Measurements from ENCODE around the gene PCSK2.

The PCSK2 gene

GRCh38 chr20:17523326-17523725 lies 296.5 kb downstream of the PCSK2 start:
- in situ Hi-C loops (cut with HindIII; ENCODE audit: low sequenced_read_pairs): no loop called here
- DNase-seq (ENCODE audit: low read depth): no peak
- no peak overlapping the region for H3K4me3 ChIP-seq (ENCODE audit: low read depth, low read length)
- TF ChIP-seq CTCF (IDR thresholded peaks at IDR 0.05; ENCODE audit: low read depth, low read length, missing control alignments): no peak

GRCh38 chr20:17524560-17524959 lies 297.7 kb downstream of the PCSK2 start:
- TF ChIP-seq CTCF (IDR thresholded peaks at IDR 0.05; ENCODE audit: low read depth, low read length, missing control alignments): no peak
- in situ Hi-C loops (cut with HindIII; ENCODE audit: low sequenced_read_pairs): no loop called here
- H3K4me3 ChIP-seq (ENCODE audit: low read depth, low read length): no peak overlapping the region
- no peak for DNase-seq (ENCODE audit: low read depth)

- in situ Hi-C loops (cut with HindIII; ENCODE audit: low sequenced_read_pairs): no loop called here
- no peak for TF ChIP-seq CTCF (IDR thresholded peaks at IDR 0.05; ENCODE audit: low read depth, low read length, missing control alignments)
- DNase-seq (ENCODE audit: low read depth): no peak
- no peak overlapping the region for H3K4me3 ChIP-seq (ENCODE audit: low read depth, low read length)
Observed at GRCh38 chr20:17525132-17525531, 298.3 kb downstream of the PCSK2 start.

- no peak for DNase-seq (ENCODE audit: low read depth)
- no peak overlapping the region for H3K4me3 ChIP-seq (ENCODE audit: low read depth, low read length)
- TF ChIP-seq CTCF (IDR thresholded peaks at IDR 0.05; ENCODE audit: low read depth, low read length, missing control alignments): no peak
- in situ Hi-C loops (cut with HindIII; ENCODE audit: low sequenced_read_pairs): no loop called here
Observed at GRCh38 chr20:17525650-17526049, 298.8 kb downstream of the PCSK2 start.

GRCh38 chr20:17529586-17529985 lies 302.7 kb downstream of the PCSK2 start:
- H3K4me3 ChIP-seq (ENCODE audit: low read depth, low read length): no peak overlapping the region
- DNase-seq (ENCODE audit: low read depth): no peak
- no peak for TF ChIP-seq CTCF (IDR thresholded peaks at IDR 0.05; ENCODE audit: low read depth, low read length, missing control alignments)
- in situ Hi-C loops (cut with HindIII; ENCODE audit: low sequenced_read_pairs): no loop called here

GRCh38 chr20:17530153-17530552 lies 303.3 kb downstream of the PCSK2 start:
- no peak for TF ChIP-seq CTCF (IDR thresholded peaks at IDR 0.05; ENCODE audit: low read depth, low read length, missing control alignments)
- in situ Hi-C loops (cut with HindIII; ENCODE audit: low sequenced_read_pairs): no loop called here
- DNase-seq (ENCODE audit: low read depth): no peak
- H3K4me3 ChIP-seq (ENCODE audit: low read depth, low read length): no peak overlapping the region
